ENCODE results near the gene TMEM131. TPM values are rescaled to one million over a fixed set of nuclear protein-coding genes. Genes with fewer than 3 reads are reported as not detected.

TMEM131 gene
- total and polyA plus RNA-seq, 12 donors = 13.7 to 57.5 (median 34.0) TPM

DNA sequence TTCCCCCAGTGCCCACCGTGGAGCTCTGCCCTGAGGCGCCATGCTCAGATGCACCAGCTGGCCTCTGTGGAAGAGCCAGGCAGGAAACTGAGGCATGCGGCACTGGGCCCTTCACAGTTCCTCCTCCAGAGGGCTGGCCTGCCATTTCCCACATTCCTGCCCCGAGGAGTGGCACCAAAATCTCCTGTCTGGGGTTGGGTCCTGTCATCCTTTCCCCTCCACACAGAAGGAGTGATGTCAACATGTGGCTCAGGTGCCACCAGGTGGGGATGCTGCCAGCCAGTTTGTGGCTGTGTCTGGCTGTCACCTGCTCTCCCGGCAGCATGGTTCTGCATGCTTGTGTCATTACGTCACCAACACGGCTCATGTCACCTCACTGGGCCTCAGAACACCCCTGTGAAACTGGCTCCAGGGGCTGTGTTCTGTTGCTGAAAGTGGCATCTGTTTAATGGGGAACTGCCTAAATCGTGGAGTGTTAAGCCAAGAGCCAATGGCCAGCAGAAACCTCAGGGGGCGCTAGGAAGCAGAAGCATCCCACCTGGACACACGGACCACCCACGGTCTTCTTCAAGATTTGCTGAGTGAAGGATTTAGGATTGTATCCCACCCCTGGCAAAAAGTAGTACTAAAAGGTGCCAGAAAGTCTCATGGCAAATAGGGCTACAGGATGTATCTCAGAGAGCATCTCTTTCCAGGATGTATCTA lies 231.0 kb downstream of the TMEM131 start:
- H3K27me3 ChIP-seq = no peaks in the 10 kb centered on the region
- peaks cover 0 to 55% of the 10 kb centered on the region in 2 donors for H3K36me3 ChIP-seq (replicated peaks in 1 of 2)
- no peaks in the 10 kb centered on the region for H3K4me1 ChIP-seq (replicated peaks in 1 of 2)
- no peak for DNase-seq
- no peak for TF ChIP-seq POLR2A (IDR thresholded peaks at IDR 0.05)
- no peak for TF ChIP-seq CTCF (IDR thresholded peaks at IDR 0.05)
- no peak overlapping the region for H3K27ac ChIP-seq
- intact Hi-C loops (cut with DNase I) = no loop called here
- no peak overlapping the region for H3K4me3 ChIP-seq
- WGBS, 4 donors = 91 to 96% (median 95%) methylated on average over 5 to 11 of the region's 11 CpGs
- H3K9me3 ChIP-seq (replicated peaks in 1 of 3) = no peaks in the 10 kb centered on the region

DNA sequence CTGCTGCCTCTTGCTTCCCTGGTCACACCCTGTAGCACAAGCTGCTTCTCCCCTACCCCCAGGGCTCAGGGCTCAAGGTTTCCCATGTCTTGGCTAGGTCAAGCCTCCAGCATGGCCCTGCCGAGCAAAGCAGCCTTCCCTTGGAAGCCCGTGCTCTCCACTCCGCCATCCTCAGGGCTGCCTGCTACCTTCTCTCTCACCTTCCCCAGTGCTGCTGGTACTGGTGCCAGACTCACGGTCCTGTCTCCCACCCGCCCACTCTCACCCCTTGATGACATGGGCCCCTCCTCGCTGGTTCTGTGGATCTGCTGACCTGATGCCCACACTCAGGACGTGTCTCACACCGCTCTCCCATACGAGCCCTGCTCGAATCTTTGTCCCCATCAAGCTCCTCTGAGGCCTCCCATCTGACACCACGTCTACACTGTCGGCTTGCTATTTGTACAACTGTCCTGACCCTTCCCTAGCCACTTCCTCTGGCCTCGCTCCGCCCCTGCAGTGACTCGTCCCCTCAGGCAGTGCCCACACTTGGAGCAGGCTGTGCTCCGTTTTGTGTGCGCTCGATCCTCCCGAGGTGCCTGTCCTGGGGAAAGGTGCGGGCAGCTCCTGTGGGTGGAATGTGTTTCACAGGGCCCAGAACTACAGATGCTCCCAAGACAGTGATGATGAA lies 232.4 kb downstream of the TMEM131 start:
- no peak overlapping the region for H3K4me3 ChIP-seq
- H3K27me3 ChIP-seq = no peaks in the 10 kb centered on the region
- H3K27ac ChIP-seq = no peak overlapping the region
- H3K36me3 ChIP-seq (replicated peaks in 1 of 2) = peaks cover 0 to 67% of the 10 kb centered on the region in 2 donors
- no peak for DNase-seq
- intact Hi-C loops (cut with DNase I) = no loop called here
- TF ChIP-seq POLR2A (IDR thresholded peaks at IDR 0.05) (no peak), CTCF (IDR thresholded peaks at IDR 0.05) (no peak)
- WGBS, 4 donors = 89 to 92% (median 90%) methylated on average over 20 of the region's 20 CpGs
- H3K9me3 ChIP-seq (replicated peaks in 1 of 3) = no peaks in the 10 kb centered on the region
- no peaks in the 10 kb centered on the region for H3K4me1 ChIP-seq (replicated peaks in 1 of 2)

DNA sequence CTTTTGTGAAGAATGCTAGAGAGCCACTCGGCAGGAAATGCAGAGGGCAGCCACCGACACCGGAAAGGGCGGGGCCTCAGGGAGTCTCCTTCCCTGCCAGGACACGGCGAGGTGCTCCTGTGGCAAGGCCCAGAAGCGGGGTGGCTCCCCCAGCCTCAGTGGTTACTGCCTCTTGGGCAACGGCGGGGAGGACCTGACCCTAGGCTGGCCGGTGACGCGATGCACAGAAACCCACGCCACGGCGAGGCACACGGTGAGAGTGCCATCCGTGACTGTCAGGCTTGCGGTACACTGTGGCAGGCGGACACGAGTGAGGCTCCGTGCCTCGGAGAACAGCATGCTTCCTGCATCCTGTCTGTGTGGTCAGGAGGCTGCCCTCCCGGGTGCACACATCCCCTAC lies 234.6 kb downstream of the TMEM131 start:
- DNase-seq = no peak
- no peak for TF ChIP-seq CTCF (IDR thresholded peaks at IDR 0.05)
- no peak for TF ChIP-seq POLR2A (IDR thresholded peaks at IDR 0.05)
- intact Hi-C loops (cut with DNase I) = no loop called here
- no peaks in the 10 kb centered on the region for H3K4me1 ChIP-seq (replicated peaks in 1 of 2)
- H3K4me3 ChIP-seq = no peak overlapping the region
- peaks cover 0 to 74% of the 10 kb centered on the region in 2 donors for H3K36me3 ChIP-seq (replicated peaks in 1 of 2)
- no peak overlapping the region for H3K27ac ChIP-seq
- WGBS, 4 donors = 74 to 93% (median 81%) methylated on average over 4 to 23 of the region's 23 CpGs
- H3K9me3 ChIP-seq (replicated peaks in 1 of 3) = no peaks in the 10 kb centered on the region
- H3K27me3 ChIP-seq = no peaks in the 10 kb centered on the region

GRCh38 chr2:97760480-97761049 lies 235.2 kb downstream of the TMEM131 start:
- TF ChIP-seq CTCF (IDR thresholded peaks at IDR 0.05) = no peak
- TF ChIP-seq POLR2A (IDR thresholded peaks at IDR 0.05) = no peak
- WGBS, 4 donors = 96 to 100% (median 97%) methylated on average over 15 to 17 of the region's 17 CpGs
- H3K36me3 ChIP-seq (replicated peaks in 1 of 2) = peaks cover 0 to 68% of the 10 kb centered on the region in 2 donors
- no peak overlapping the region for H3K27ac ChIP-seq
- H3K27me3 ChIP-seq = no peaks in the 10 kb centered on the region
- H3K4me3 ChIP-seq = no peak overlapping the region
- H3K9me3 ChIP-seq (replicated peaks in 1 of 3) = no peaks in the 10 kb centered on the region
- DNase-seq = no peak
- intact Hi-C loops (cut with DNase I) = no loop called here
- no peaks in the 10 kb centered on the region for H3K4me1 ChIP-seq (replicated peaks in 1 of 2)
